Endothelial cell of umbilical vein (primary cell): ENCODE measurements around the gene SPON2.

Experiments used
- GATA2 ChIP-seq: IDR thresholded peaks from 2 replicates; pipeline ENCODE4 v1.7.0; 2011; ENCODE audit warnings: low read depth, mild to moderate bottlenecking, moderate library complexity, mixed read lengths, low read length; ENCODE audit not compliant: insufficient read length, insufficient read depth
- TF ChIP-seq, protein P1 (sequence below), 2 donors: IDR thresholded peaks; 1 replicate in 1 of 2; 2 replicates in 1 of 2; pipeline ENCODE4 v1.5.1; 2011; ENCODE audit warnings: low read length in 2 of 2, mild to moderate bottlenecking in 2 of 2, moderate library complexity in 2 of 2, control low read depth in 1 of 2, inconsistent platforms in 1 of 2, low read depth in 1 of 2; ENCODE audit not compliant: insufficient read depth in 1 of 2; ENCODE audit errors: extremely low read depth in 1 of 2

DNA sequence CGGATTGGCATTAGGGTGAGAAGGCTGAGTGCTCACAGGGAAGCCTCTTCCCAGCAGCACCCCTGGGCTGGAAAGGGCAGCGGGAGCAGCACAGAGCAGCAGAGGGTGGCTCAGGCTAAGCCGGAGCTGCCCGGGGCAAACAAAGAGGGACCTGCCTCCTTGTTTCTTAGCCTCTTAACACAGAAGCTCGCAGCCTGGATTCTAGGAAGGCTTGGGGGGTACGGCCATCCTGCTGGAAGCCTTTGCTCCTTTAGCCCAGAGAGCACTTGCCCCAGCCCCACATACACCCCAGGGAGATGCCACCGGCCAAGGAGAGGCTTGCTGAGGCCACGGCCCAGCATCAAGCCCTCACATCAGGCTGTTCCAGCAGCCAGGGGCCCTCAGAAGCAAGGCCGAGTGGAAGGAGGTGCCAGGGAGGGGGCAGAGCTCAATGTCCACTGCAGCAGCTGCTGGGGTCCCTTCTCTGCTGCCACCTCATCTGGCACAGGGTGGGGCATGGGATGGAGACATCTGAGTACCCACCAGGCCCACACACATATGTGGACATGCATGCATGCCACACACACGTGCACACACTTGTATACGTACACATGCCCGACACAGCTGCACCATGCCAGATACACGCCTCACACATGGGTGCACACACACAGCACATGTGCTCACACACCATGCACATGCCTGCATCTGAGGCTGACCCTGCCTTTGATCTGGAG is 20.3 kb upstream of the SPON2 start:
- TF ChIP-seq, protein P1, sequence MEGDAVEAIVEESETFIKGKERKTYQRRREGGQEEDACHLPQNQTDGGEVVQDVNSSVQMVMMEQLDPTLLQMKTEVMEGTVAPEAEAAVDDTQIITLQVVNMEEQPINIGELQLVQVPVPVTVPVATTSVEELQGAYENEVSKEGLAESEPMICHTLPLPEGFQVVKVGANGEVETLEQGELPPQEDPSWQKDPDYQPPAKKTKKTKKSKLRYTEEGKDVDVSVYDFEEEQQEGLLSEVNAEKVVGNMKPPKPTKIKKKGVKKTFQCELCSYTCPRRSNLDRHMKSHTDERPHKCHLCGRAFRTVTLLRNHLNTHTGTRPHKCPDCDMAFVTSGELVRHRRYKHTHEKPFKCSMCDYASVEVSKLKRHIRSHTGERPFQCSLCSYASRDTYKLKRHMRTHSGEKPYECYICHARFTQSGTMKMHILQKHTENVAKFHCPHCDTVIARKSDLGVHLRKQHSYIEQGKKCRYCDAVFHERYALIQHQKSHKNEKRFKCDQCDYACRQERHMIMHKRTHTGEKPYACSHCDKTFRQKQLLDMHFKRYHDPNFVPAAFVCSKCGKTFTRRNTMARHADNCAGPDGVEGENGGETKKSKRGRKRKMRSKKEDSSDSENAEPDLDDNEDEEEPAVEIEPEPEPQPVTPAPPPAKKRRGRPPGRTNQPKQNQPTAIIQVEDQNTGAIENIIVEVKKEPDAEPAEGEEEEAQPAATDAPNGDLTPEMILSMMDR (IDR thresholded peaks at IDR 0.05; ENCODE audit: extremely low read depth in 1 of 2, insufficient read depth in 1 of 2, low read depth in 1 of 2, low read length in 2 of 2): no peak
- TF ChIP-seq GATA2: no peak
